HG02623 (cell line): Measurements from ENCODE around the gene MICAL3.
"Not testable (repeated sequence)": the region's sequence is repeated elsewhere in the genome, so short reads cannot be mapped to it uniquely, and the experiment has no call there.

Source experiments
- ATAC-seq: cut with Tn5 transposase; IDR thresholded peaks from one replicate; pipeline ENCODE4 v1.9.1; 2021; ENCODE audit warnings: moderate library complexity; ENCODE audit not compliant: unreplicated experiment

MICAL3 gene

GRCh38 chr22:17772249-17772957, 252.0 kb downstream of the MICAL3 start:
- ATAC-seq, result no peak

GRCh38 chr22:17770180-17771077, 253.9 kb downstream of the MICAL3 start:
- no peak for ATAC-seq

GRCh38 chr22:17769716-17770082, 254.7 kb downstream of the MICAL3 start:
- ATAC-seq, result no peak

GRCh38 chr22:17769013-17769715, 255.2 kb downstream of the MICAL3 start:
- ATAC-seq, result no peak

GRCh38 chr22:17767233-17768065, 256.9 kb downstream of the MICAL3 start:
- peak; percentile 59 for ATAC-seq

- ATAC-seq, result not testable (repeated sequence)
Observed at GRCh38 chr22:17764852-17765251, 259.5 kb downstream of the MICAL3 start.

- no peak for ATAC-seq
Observed at GRCh38 chr22:17764036-17764435, 260.3 kb downstream of the MICAL3 start.

- ATAC-seq, result not testable (repeated sequence)
Observed at GRCh38 chr22:17763442-17763841, 260.9 kb downstream of the MICAL3 start.

GRCh38 chr22:17761138-17761488, 263.2 kb downstream of the MICAL3 start:
- no peak for ATAC-seq

GRCh38 chr22:17754233-17754925, 270.0 kb downstream of the MICAL3 start:
- ATAC-seq, result no peak

- ATAC-seq, result no peak
Observed at GRCh38 chr22:17753401-17753989, 270.9 kb downstream of the MICAL3 start.

GRCh38 chr22:17751596-17751995, 272.8 kb downstream of the MICAL3 start:
- no peak for ATAC-seq

GRCh38 chr22:17749605-17750395, 274.6 kb downstream of the MICAL3 start:
- ATAC-seq, result no peak

GRCh38 chr22:17748555-17749353, 275.6 kb downstream of the MICAL3 start:
- no peak for ATAC-seq

GRCh38 chr22:17746916-17747315, 277.4 kb downstream of the MICAL3 start:
- no peak for ATAC-seq

GRCh38 chr22:17744430-17744829, 279.9 kb downstream of the MICAL3 start:
- ATAC-seq, result no peak

- ATAC-seq, result no peak
Observed at GRCh38 chr22:17743661-17744411, 280.5 kb downstream of the MICAL3 start.
